ENCODE measurements around the gene EXOSC2. TPM values are rescaled to one million over a fixed set of nuclear protein-coding genes. Genes with fewer than 3 reads are reported as not detected.

The EXOSC2 gene
- total and polyA plus RNA-seq, 2 of the 4 experiments (the other 2 are of a cell fraction) = 27.0 to 48.6 TPM

DNA sequence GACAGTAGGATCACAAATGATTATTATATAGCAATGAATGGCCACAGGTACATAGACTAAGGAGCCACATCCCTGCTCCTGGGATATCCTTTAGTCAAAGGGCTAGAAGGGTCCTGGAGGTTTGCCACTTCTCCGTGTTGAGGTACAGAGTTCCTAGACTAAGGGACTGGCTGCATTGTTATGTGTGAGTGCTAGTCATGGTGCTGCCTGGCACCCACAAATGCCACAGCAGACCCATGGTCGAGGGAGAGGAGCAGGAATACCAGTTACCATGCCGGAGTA, 47.4 kb downstream of the EXOSC2 start (continued):
- TF ChIP-seq, protein P1, sequence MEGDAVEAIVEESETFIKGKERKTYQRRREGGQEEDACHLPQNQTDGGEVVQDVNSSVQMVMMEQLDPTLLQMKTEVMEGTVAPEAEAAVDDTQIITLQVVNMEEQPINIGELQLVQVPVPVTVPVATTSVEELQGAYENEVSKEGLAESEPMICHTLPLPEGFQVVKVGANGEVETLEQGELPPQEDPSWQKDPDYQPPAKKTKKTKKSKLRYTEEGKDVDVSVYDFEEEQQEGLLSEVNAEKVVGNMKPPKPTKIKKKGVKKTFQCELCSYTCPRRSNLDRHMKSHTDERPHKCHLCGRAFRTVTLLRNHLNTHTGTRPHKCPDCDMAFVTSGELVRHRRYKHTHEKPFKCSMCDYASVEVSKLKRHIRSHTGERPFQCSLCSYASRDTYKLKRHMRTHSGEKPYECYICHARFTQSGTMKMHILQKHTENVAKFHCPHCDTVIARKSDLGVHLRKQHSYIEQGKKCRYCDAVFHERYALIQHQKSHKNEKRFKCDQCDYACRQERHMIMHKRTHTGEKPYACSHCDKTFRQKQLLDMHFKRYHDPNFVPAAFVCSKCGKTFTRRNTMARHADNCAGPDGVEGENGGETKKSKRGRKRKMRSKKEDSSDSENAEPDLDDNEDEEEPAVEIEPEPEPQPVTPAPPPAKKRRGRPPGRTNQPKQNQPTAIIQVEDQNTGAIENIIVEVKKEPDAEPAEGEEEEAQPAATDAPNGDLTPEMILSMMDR (conservative IDR thresholded peaks at IDR 0.05; ENCODE audit: low read depth, low read length) = no peak
- TF ChIP-seq, protein P2, sequence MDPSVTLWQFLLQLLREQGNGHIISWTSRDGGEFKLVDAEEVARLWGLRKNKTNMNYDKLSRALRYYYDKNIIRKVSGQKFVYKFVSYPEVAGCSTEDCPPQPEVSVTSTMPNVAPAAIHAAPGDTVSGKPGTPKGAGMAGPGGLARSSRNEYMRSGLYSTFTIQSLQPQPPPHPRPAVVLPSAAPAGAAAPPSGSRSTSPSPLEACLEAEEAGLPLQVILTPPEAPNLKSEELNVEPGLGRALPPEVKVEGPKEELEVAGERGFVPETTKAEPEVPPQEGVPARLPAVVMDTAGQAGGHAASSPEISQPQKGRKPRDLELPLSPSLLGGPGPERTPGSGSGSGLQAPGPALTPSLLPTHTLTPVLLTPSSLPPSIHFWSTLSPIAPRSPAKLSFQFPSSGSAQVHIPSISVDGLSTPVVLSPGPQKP (IDR thresholded peaks at IDR 0.05; ENCODE audit: borderline replicate concordance, low read depth, low read length) = no peak
- TF ChIP-seq POLR2A (IDR thresholded peaks at IDR 0.05; ENCODE audit: low read depth, low read length) = no peak
